ENCODE results near the gene SLC9A7. TPM values are rescaled to one million over a fixed set of nuclear protein-coding genes. Genes with fewer than 3 reads are reported as not detected.

SLC9A7 gene
- total RNA-seq, 1 donor from 2014 or later, result 3.5 TPM

GRCh38 chrX:46653482-46653881, 105.4 kb downstream of the SLC9A7 start:
- TF ChIP-seq CTCF (IDR thresholded peaks at IDR 0.05) (peak; percentile 46), EZH2 (IDR thresholded peaks at IDR 0.05) (no peak)
- Histone ChIP-seq H4K20me1 (ENCODE audit: low read depth) (no peaks in the 10 kb centered on the region), H3K4me1 (peaks cover 19% of the 10 kb centered on the region), H3K4me2 (no peak overlapping the region), H3K27me3 (no peaks in the 10 kb centered on the region), H3K9me3 (ENCODE audit: low read depth) (no peaks in the 10 kb centered on the region), H2AFZ (replicated peaks) (no peak overlapping the region), H3K27ac (no peak overlapping the region), H3K79me2 (ENCODE audit: low read depth) (no peaks in the 10 kb centered on the region), H3K9ac (no peak overlapping the region), H3F3A (ENCODE audit: low read depth) (peaks cover 26% of the 10 kb centered on the region), H3K36me3 (no peaks in the 10 kb centered on the region), H3K4me3 (no peak overlapping the region)
- H3K27ac Mint-ChIP-seq, result no peak overlapping the region
- H3K4me3 Mint-ChIP-seq, result no peak overlapping the region
- H3K27me3 Mint-ChIP-seq (ENCODE audit: insufficient read depth, low read depth), result peaks cover 3% of the 10 kb centered on the region
- H3K36me3 Mint-ChIP-seq, result no peaks in the 10 kb centered on the region
- peak; percentile 31 for DNase-seq (ENCODE audit: low spot score)
- peaks cover 20% of the 10 kb centered on the region for H3K4me1 Mint-ChIP-seq
- H3K9me3 Mint-ChIP-seq, result peaks cover 6% of the 10 kb centered on the region

DNA sequence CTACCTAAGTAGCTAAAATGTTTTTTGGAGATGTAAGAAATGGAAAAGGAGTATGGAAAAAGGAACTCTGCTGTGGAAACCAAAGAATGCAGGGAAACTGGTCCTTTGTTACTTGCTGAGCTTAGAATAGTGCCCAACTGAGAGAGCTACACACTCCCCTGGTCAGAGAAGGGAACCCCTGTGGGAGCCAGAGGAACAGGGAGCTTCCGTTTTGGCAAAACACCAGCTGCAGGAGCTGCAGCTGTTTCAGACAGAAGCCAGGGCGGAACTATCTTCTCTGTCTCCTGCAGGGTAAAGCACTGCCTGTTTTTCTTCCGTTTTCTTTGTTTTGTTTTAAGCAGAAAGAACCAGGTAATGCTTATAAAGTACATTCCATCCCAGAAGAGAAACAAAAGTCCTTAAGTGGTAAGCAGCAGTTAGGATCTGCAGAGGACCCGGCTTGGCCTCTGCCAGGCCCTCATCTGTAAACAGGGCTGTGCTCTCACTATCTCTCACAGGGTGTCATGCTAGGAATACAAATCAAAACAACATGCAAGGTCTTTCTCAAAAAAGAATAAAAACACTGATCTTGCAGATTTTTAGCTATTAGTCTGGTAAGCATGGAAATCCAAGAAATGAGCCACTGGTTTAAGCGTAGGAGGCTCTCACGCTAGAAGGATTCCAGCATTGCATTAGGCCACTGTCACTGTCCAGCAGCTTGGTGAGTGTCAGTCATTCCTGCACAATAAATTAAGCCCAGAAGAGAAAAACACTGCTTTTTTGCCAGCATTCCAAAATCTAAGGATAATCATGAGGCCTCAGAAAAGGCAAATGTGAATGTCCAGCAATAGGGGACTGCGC, 109.3 kb downstream of the SLC9A7 start:
- Mint-ChIP-seq H3K4me1 (peaks cover 34% of the 10 kb centered on the region), H3K27ac (peak overlapping the region; percentile 51), H3K27me3 (ENCODE audit: insufficient read depth, low read depth) (peaks cover 2% of the 10 kb centered on the region), H3K4me3 (no peak overlapping the region), H3K9me3 (peaks cover 5% of the 10 kb centered on the region), H3K36me3 (peaks cover 6% of the 10 kb centered on the region)
- Histone ChIP-seq H3K79me2 (ENCODE audit: low read depth) (no peaks in the 10 kb centered on the region), H3K9ac (no peak overlapping the region), H3K27me3 (no peaks in the 10 kb centered on the region), H3K9me3 (ENCODE audit: low read depth) (no peaks in the 10 kb centered on the region), H2AFZ (replicated peaks) (no peak overlapping the region), H3F3A (ENCODE audit: low read depth) (peaks cover 32% of the 10 kb centered on the region), H3K4me1 (peaks cover 36% of the 10 kb centered on the region), H3K4me3 (peak overlapping the region; percentile 17), H3K36me3 (no peaks in the 10 kb centered on the region), H3K27ac (peak overlapping the region; percentile 88), H4K20me1 (ENCODE audit: low read depth) (no peaks in the 10 kb centered on the region), H3K4me2 (peak overlapping the region; percentile 61)
- peak; percentile 45 for DNase-seq (ENCODE audit: low spot score)
- TF ChIP-seq CTCF (IDR thresholded peaks at IDR 0.05) (no peak), EZH2 (IDR thresholded peaks at IDR 0.05) (no peak), EZH2phosphoT487 (IDR thresholded peaks at IDR 0.05) (no peak)

- H3K9me3 ChIP-seq (ENCODE audit: low read depth), result no peaks in the 10 kb centered on the region
- peaks cover 6% of the 10 kb centered on the region for H3K36me3 Mint-ChIP-seq
- no peak overlapping the region for H3K9ac ChIP-seq
- DNase-seq (ENCODE audit: low spot score), result no peak
- H3K27ac Mint-ChIP-seq, result no peak overlapping the region
- H3K4me1 Mint-ChIP-seq, result peaks cover 34% of the 10 kb centered on the region
- H3K4me2 ChIP-seq, result peak overlapping the region; percentile 61
- peaks cover 32% of the 10 kb centered on the region for H3F3A ChIP-seq (ENCODE audit: low read depth)
- peaks cover 2% of the 10 kb centered on the region for H3K9me3 Mint-ChIP-seq
- no peak for TF ChIP-seq EZH2phosphoT487 (IDR thresholded peaks at IDR 0.05)
- TF ChIP-seq CTCF (IDR thresholded peaks at IDR 0.05), result no peak
- no peak for TF ChIP-seq EZH2 (IDR thresholded peaks at IDR 0.05)
- H3K4me3 ChIP-seq, result no peak overlapping the region
- H3K79me2 ChIP-seq (ENCODE audit: low read depth), result no peaks in the 10 kb centered on the region
- peaks cover 36% of the 10 kb centered on the region for H3K4me1 ChIP-seq
- H2AFZ ChIP-seq (replicated peaks), result no peak overlapping the region
- H3K27me3 ChIP-seq, result no peaks in the 10 kb centered on the region
- peaks cover 2% of the 10 kb centered on the region for H3K27me3 Mint-ChIP-seq (ENCODE audit: insufficient read depth, low read depth)
- peak overlapping the region; percentile 88 for H3K27ac ChIP-seq
- no peaks in the 10 kb centered on the region for H4K20me1 ChIP-seq (ENCODE audit: low read depth)
- no peaks in the 10 kb centered on the region for H3K36me3 ChIP-seq
- no peak overlapping the region for H3K4me3 Mint-ChIP-seq
Observed at GRCh38 chrX:46648660-46649059, 110.3 kb downstream of the SLC9A7 start.

All from neural progenitor cell (in vitro differentiated cells).